Parathyroid adenoma (tissue), 2 donors: ENCODE data around the gene HMOX2.

Experiments used
- H2AFZ ChIP-seq: fragments of 300-600 bp; sonication (generic); one replicate; pipeline ENCODE4 v1.7.0; 2017; ENCODE audit warnings: antibody characterized with exemption, mild to moderate bottlenecking
- H3K27ac ChIP-seq: fragments of 300-600 bp; sonication (generic); one replicate; pipeline ENCODE4 v1.7.0; 2017
- H3K27me3 ChIP-seq: fragments of 300-600 bp; sonication (generic); one replicate; pipeline ENCODE4 v1.7.0; 2017; ENCODE audit warnings: low read length; ENCODE audit not compliant: control insufficient read depth, insufficient read depth
- H3K36me3 ChIP-seq: fragments of 300-600 bp; sonication (generic); one replicate; pipeline ENCODE4 v1.7.0; 2017; ENCODE audit warnings: low read length; ENCODE audit not compliant: control insufficient read depth, insufficient read depth
- H3K4me1 ChIP-seq: fragments of 300-600 bp; sonication (generic); one replicate; pipeline ENCODE4 v1.7.0; 2017; ENCODE audit warnings: control low read depth
- H3K4me2 ChIP-seq: fragments of 300-600 bp; sonication (generic); one replicate; pipeline ENCODE4 v1.7.0; 2017; ENCODE audit warnings: low read length
- H3K4me3 ChIP-seq: fragments of 300-600 bp; sonication (generic); one replicate; pipeline ENCODE4 v1.7.0; 2017; ENCODE audit warnings: low read depth, low read length
- H3K79me2 ChIP-seq: fragments of 300-600 bp; sonication (generic); one replicate; pipeline ENCODE4 v1.7.0; 2017; ENCODE audit warnings: control low read depth
- H3K9ac ChIP-seq: fragments of 300-600 bp; sonication (generic); one replicate; pipeline ENCODE4 v1.7.0; 2017; ENCODE audit warnings: mild to moderate bottlenecking
- H3K9me3 ChIP-seq: fragments of 300-600 bp; sonication (generic); one replicate; pipeline ENCODE4 v1.7.0; 2017; ENCODE audit warnings: low read length; ENCODE audit not compliant: control insufficient read depth
- CTCF ChIP-seq: fragments of 300-600 bp; sonication (generic); IDR thresholded peaks from one replicate; pipeline ENCODE4 v1.7.0; 2017; ENCODE audit warnings: antibody characterized with exemption, mild to moderate bottlenecking
- donor health status: primary hyperparathyroidism.

Gene HMOX2

GRCh38 chr16:4509420-4509819, 33.2 kb downstream of the HMOX2 start:
- no peak overlapping the region for H3K27ac ChIP-seq

GRCh38 chr16:4510131-4510530, 33.9 kb downstream of the HMOX2 start:
- Histone ChIP-seq H3K27me3 (no peaks in the 10 kb centered on the region), H3K4me2 (no peak overlapping the region), H3K4me1 (no peaks in the 10 kb centered on the region), H2AFZ (no peak overlapping the region), H3K9me3 (no peaks in the 10 kb centered on the region), H3K79me2 (no peaks in the 10 kb centered on the region), H3K36me3 (no peaks in the 10 kb centered on the region), H3K4me3 (no peak overlapping the region), H3K9ac (no peak overlapping the region), H3K27ac (no peak overlapping the region)
- TF ChIP-seq CTCF: no peak

More at GRCh38 chr16:4509420-4509819, 33.2 kb downstream of the HMOX2 start:
- Histone ChIP-seq H3K27me3 (no peaks in the 10 kb centered on the region), H3K4me1 (no peaks in the 10 kb centered on the region), H3K4me2 (no peak overlapping the region), H2AFZ (no peak overlapping the region), H3K4me3 (no peak overlapping the region), H3K79me2 (no peaks in the 10 kb centered on the region), H3K36me3 (no peaks in the 10 kb centered on the region), H3K9me3 (no peaks in the 10 kb centered on the region), H3K9ac (no peak overlapping the region)
- no peak for TF ChIP-seq CTCF

- Histone ChIP-seq H3K4me1 (no peaks in the 10 kb centered on the region), H3K9ac (no peak overlapping the region)
Measured at GRCh38 chr16:4510747-4511426, 34.7 kb downstream of the HMOX2 start.

GRCh38 chr16:4511441-4512082, 35.4 kb downstream of the HMOX2 start:
- no peaks in the 10 kb centered on the region for H3K79me2 ChIP-seq
- no peaks in the 10 kb centered on the region for H3K9me3 ChIP-seq
- H3K27me3 ChIP-seq: no peaks in the 10 kb centered on the region
- H3K36me3 ChIP-seq: no peaks in the 10 kb centered on the region
- no peak overlapping the region for H3K4me2 ChIP-seq
- H2AFZ ChIP-seq: no peak overlapping the region
- H3K4me1 ChIP-seq: no peaks in the 10 kb centered on the region
- H3K27ac ChIP-seq: no peak overlapping the region
- H3K4me3 ChIP-seq: no peak overlapping the region
- no peak overlapping the region for H3K9ac ChIP-seq
- TF ChIP-seq CTCF: peak; percentile 74

More at GRCh38 chr16:4510747-4511426, 34.7 kb downstream of the HMOX2 start:
- Histone ChIP-seq H3K4me3 (no peak overlapping the region), H3K9me3 (no peaks in the 10 kb centered on the region), H3K4me2 (no peak overlapping the region), H3K27ac (no peak overlapping the region), H3K79me2 (no peaks in the 10 kb centered on the region), H3K27me3 (no peaks in the 10 kb centered on the region), H3K36me3 (no peaks in the 10 kb centered on the region), H2AFZ (no peak overlapping the region)
- TF ChIP-seq CTCF: no peak
